Measurements from ENCODE around the gene GHRH.

DNA sequence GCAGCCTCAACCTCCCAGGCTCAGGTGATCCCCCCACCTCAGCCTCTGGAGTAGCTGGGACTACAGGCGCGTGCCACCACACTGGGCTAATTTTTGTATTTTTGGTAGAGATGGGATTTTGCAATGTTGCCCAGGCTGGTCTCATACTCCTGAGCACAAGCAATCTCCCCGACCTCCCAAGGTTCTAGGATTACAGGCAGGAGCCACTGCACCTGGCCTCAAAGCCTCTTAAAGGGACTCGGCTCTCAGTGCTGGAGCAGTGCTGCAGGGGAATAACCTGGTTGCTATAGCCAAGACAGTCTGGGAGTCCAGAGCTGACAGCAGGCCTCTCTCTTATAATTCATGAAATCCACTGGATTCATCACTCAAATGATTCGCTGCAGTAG lies 17.0 kb downstream of the GHRH start:
- TF ChIP-seq, protein P1, sequence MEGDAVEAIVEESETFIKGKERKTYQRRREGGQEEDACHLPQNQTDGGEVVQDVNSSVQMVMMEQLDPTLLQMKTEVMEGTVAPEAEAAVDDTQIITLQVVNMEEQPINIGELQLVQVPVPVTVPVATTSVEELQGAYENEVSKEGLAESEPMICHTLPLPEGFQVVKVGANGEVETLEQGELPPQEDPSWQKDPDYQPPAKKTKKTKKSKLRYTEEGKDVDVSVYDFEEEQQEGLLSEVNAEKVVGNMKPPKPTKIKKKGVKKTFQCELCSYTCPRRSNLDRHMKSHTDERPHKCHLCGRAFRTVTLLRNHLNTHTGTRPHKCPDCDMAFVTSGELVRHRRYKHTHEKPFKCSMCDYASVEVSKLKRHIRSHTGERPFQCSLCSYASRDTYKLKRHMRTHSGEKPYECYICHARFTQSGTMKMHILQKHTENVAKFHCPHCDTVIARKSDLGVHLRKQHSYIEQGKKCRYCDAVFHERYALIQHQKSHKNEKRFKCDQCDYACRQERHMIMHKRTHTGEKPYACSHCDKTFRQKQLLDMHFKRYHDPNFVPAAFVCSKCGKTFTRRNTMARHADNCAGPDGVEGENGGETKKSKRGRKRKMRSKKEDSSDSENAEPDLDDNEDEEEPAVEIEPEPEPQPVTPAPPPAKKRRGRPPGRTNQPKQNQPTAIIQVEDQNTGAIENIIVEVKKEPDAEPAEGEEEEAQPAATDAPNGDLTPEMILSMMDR (IDR thresholded peaks at IDR 0.05) = no peak
- TF ChIP-seq EP300 (IDR thresholded peaks at IDR 0.05) = no peak

Measured in esophagus muscularis mucosa (tissue), 3 donors.